Measurements from ENCODE around the gene PRPF31. TPM values are rescaled to one million over a fixed set of nuclear protein-coding genes. Genes with fewer than 3 reads are reported as not detected.

The PRPF31 gene
- total and polyA plus RNA-seq, 9 of the 15 experiments (the other 6 are each of a cell fraction or from before 2014, with no cell fraction given): 5.8 to 92.2 (median 69.2) TPM

- TF ChIP-seq, protein P1, sequence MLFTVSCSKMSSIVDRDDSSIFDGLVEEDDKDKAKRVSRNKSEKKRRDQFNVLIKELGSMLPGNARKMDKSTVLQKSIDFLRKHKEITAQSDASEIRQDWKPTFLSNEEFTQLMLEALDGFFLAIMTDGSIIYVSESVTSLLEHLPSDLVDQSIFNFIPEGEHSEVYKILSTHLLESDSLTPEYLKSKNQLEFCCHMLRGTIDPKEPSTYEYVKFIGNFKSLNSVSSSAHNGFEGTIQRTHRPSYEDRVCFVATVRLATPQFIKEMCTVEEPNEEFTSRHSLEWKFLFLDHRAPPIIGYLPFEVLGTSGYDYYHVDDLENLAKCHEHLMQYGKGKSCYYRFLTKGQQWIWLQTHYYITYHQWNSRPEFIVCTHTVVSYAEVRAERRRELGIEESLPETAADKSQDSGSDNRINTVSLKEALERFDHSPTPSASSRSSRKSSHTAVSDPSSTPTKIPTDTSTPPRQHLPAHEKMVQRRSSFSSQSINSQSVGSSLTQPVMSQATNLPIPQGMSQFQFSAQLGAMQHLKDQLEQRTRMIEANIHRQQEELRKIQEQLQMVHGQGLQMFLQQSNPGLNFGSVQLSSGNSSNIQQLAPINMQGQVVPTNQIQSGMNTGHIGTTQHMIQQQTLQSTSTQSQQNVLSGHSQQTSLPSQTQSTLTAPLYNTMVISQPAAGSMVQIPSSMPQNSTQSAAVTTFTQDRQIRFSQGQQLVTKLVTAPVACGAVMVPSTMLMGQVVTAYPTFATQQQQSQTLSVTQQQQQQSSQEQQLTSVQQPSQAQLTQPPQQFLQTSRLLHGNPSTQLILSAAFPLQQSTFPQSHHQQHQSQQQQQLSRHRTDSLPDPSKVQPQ (CRISPR knock-in tag; IDR thresholded peaks at IDR 0.05; ENCODE audit: borderline replicate concordance): no peak
- TF ChIP-seq BRD9 (IDR thresholded peaks at IDR 0.05; ENCODE audit: low read depth, partially characterized antibody) (peak; percentile 41), ZNF511 (CRISPR knock-in tag; IDR thresholded peaks at IDR 0.05) (no peak), KAT7 (CRISPR knock-in tag; IDR thresholded peaks at IDR 0.05; ENCODE audit: borderline replicate concordance) (no peak), MECOM (CRISPR knock-in tag; IDR thresholded peaks at IDR 0.05) (no peak), E2F3 (CRISPR knock-in tag; IDR thresholded peaks at IDR 0.05) (no peak), MEIS2 (IDR thresholded peaks at IDR 0.05; ENCODE audit: partially characterized antibody) (no peak), ZNF282 (CRISPR knock-in tag; IDR thresholded peaks at IDR 0.05) (no peak), ZSCAN32 (CRISPR knock-in tag; IDR thresholded peaks at IDR 0.05) (no peak), BCOR (IDR thresholded peaks at IDR 0.05) (peak; percentile 75), TCF15 (CRISPR knock-in tag; IDR thresholded peaks at IDR 0.05) (no peak), RNF2 (IDR thresholded peaks at IDR 0.05) (no peak), ZFP91 (CRISPR knock-in tag; IDR thresholded peaks at IDR 0.05) (no peak), HLTF (IDR thresholded peaks at IDR 0.05) (0 out of 2 replicates have a peak, but pooled peaks have one; percentile 40), BACH1 (tag; IDR thresholded peaks at IDR 0.05) (no peak)
- TF ChIP-seq, protein P2, sequence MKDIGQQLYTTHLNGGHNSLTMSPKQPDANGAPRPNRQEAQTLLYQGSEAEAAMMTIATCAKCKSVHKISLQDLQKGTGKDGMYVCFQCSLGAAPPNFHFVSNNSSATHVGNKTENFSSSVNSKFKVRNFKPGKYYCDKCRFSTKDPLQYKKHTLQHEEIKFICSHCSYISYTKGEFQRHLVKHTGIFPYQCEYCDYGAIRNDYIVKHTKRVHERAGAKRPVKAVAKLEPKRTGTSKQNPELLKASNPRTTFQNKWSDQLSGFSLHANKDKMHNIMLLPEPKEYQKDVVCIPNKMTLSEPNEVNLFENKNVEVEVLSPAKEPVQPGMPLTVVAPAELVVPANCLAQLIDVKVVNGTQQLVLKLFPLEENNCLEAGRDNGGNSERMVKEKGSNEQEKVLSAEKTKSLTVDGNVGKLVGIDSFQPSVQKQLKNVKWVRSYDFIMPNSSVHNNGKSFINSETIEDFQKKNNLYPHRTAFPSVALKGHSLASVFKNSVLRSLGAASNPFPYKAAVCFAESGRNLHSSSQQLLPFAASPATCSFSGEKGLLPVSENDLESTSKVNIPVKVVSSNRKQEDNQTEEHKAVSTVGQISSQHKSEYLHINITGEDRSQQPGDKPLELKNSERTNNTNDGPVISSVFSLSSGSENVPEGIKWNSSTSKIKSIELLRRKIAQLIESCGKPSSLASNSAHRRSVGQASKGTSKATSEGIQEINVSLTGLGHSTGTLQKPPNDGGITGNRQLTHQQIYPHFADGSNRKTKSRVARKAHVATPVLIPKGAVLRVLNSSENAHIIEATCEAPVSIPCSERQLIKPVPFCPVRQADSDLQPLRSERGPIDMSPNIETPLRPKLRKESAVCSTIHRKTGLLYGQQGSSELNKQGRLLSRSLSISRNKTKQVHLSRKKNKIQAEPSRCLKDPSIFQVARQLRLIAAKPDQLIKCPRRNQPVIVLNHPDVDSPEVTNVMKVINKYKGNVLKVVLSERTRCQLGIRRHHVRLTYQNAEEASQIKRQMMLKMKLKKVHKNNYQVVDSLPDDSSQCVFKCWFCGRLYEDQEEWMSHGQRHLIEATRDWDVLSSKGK (CRISPR knock-in tag; IDR thresholded peaks at IDR 0.05): no peak
- TF ChIP-seq, protein P3, sequence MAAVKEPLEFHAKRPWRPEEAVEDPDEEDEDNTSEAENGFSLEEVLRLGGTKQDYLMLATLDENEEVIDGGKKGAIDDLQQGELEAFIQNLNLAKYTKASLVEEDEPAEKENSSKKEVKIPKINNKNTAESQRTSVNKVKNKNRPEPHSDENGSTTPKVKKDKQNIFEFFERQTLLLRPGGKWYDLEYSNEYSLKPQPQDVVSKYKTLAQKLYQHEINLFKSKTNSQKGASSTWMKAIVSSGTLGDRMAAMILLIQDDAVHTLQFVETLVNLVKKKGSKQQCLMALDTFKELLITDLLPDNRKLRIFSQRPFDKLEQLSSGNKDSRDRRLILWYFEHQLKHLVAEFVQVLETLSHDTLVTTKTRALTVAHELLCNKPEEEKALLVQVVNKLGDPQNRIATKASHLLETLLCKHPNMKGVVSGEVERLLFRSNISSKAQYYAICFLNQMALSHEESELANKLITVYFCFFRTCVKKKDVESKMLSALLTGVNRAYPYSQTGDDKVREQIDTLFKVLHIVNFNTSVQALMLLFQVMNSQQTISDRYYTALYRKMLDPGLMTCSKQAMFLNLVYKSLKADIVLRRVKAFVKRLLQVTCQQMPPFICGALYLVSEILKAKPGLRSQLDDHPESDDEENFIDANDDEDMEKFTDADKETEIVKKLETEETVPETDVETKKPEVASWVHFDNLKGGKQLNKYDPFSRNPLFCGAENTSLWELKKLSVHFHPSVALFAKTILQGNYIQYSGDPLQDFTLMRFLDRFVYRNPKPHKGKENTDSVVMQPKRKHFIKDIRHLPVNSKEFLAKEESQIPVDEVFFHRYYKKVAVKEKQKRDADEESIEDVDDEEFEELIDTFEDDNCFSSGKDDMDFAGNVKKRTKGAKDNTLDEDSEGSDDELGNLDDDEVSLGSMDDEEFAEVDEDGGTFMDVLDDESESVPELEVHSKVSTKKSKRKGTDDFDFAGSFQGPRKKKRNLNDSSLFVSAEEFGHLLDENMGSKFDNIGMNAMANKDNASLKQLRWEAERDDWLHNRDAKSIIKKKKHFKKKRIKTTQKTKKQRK (IDR thresholded peaks at IDR 0.05; ENCODE audit: borderline replicate concordance, low read depth, low read length): no peak
Measured at GRCh38 chr19:54096617-54097106, 18.9 kb upstream of the PRPF31 start (continued).
